Measurements from ENCODE around the gene SPATA31E1. TPM values are rescaled to one million over a fixed set of nuclear protein-coding genes. Genes with fewer than 3 reads are reported as not detected.

SPATA31E1 gene
- total RNA-seq, 1 donor = under 0.01 TPM

GRCh38 chr9:87889065-87889881 lies 6.6 kb downstream of the SPATA31E1 start:
- no peak overlapping the region for H3K4me3 ChIP-seq (ENCODE audit: insufficient read depth, low read length)
- H3K79me2 ChIP-seq (ENCODE audit: insufficient read depth, low read length) = no peaks in the 10 kb centered on the region
- H4K20me1 ChIP-seq (ENCODE audit: insufficient read depth, low read length) = no peaks in the 10 kb centered on the region
- TF ChIP-seq, protein P1, sequence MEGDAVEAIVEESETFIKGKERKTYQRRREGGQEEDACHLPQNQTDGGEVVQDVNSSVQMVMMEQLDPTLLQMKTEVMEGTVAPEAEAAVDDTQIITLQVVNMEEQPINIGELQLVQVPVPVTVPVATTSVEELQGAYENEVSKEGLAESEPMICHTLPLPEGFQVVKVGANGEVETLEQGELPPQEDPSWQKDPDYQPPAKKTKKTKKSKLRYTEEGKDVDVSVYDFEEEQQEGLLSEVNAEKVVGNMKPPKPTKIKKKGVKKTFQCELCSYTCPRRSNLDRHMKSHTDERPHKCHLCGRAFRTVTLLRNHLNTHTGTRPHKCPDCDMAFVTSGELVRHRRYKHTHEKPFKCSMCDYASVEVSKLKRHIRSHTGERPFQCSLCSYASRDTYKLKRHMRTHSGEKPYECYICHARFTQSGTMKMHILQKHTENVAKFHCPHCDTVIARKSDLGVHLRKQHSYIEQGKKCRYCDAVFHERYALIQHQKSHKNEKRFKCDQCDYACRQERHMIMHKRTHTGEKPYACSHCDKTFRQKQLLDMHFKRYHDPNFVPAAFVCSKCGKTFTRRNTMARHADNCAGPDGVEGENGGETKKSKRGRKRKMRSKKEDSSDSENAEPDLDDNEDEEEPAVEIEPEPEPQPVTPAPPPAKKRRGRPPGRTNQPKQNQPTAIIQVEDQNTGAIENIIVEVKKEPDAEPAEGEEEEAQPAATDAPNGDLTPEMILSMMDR (IDR thresholded peaks at IDR 0.05; ENCODE audit: extremely low read depth, low read depth, low read length) = no peak
- H3K9me3 ChIP-seq (ENCODE audit: low read depth, low read length) = no peaks in the 10 kb centered on the region
- H3K4me1 ChIP-seq (ENCODE audit: insufficient read depth, low read length) = no peaks in the 10 kb centered on the region
- no peaks in the 10 kb centered on the region for H3K27me3 ChIP-seq (ENCODE audit: insufficient read depth, low read length)
- no peak for DNase-seq (ENCODE audit: insufficient read length, low spot score, missing footprints)
- H3K27ac ChIP-seq (ENCODE audit: low read depth, low read length) = no peak overlapping the region
- H3K36me3 ChIP-seq (ENCODE audit: insufficient read depth, low read length) = no peaks in the 10 kb centered on the region
- no peak overlapping the region for H3K4me2 ChIP-seq (ENCODE audit: insufficient read depth, low read length)
- no peak overlapping the region for H2AFZ ChIP-seq (ENCODE audit: low read length)

- no peaks in the 10 kb centered on the region for H3K27me3 ChIP-seq (ENCODE audit: insufficient read depth, low read length)
- no peaks in the 10 kb centered on the region for H3K4me1 ChIP-seq (ENCODE audit: insufficient read depth, low read length)
- H3K9me3 ChIP-seq (ENCODE audit: low read depth, low read length) = no peaks in the 10 kb centered on the region
- H2AFZ ChIP-seq (ENCODE audit: low read length) = no peak overlapping the region
- H3K79me2 ChIP-seq (ENCODE audit: insufficient read depth, low read length) = no peaks in the 10 kb centered on the region
- H4K20me1 ChIP-seq (ENCODE audit: insufficient read depth, low read length) = no peaks in the 10 kb centered on the region
- TF ChIP-seq, protein P1 (IDR thresholded peaks at IDR 0.05; ENCODE audit: extremely low read depth, low read depth, low read length) = no peak
- no peak for DNase-seq (ENCODE audit: insufficient read length, low spot score, missing footprints)
- H3K27ac ChIP-seq (ENCODE audit: low read depth, low read length) = no peak overlapping the region
- no peak overlapping the region for H3K4me3 ChIP-seq (ENCODE audit: insufficient read depth, low read length)
- H3K36me3 ChIP-seq (ENCODE audit: insufficient read depth, low read length) = no peaks in the 10 kb centered on the region
- H3K4me2 ChIP-seq (ENCODE audit: insufficient read depth, low read length) = no peak overlapping the region
These were observed 7.2 kb downstream of the SPATA31E1 start for GRCh38 chr9:87889882-87890252.

DNA sequence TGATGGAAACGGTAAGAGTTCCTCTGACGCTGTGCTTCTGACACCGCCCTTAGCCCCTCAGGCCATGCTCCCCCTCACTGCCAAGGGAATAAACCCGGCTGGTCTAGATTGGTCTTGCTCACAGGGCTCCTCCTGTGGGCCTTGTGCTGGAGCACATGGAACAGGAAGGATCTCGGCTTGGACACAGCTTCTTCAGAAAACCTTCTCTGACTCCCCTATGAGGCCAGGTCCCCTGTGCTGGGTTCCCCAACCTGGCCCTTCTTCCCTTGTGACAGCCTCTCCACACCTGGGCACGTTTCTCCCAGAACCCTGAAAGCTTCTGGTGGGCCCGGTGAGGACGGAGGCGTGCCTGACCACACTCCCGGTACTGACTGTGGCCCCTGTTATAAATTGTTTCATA lies 8.2 kb downstream of the SPATA31E1 start:
- H3K4me3 ChIP-seq (ENCODE audit: insufficient read depth, low read length) = no peak overlapping the region
- no peaks in the 10 kb centered on the region for H3K79me2 ChIP-seq (ENCODE audit: insufficient read depth, low read length)
- peak; percentile 79 for DNase-seq (ENCODE audit: insufficient read length, low spot score, missing footprints)
- H3K4me2 ChIP-seq (ENCODE audit: insufficient read depth, low read length) = no peak overlapping the region
- no peak overlapping the region for H3K27ac ChIP-seq (ENCODE audit: low read depth, low read length)
- no peaks in the 10 kb centered on the region for H3K4me1 ChIP-seq (ENCODE audit: insufficient read depth, low read length)
- no peaks in the 10 kb centered on the region for H3K27me3 ChIP-seq (ENCODE audit: insufficient read depth, low read length)
- TF ChIP-seq, protein P1 (IDR thresholded peaks at IDR 0.05; ENCODE audit: extremely low read depth, low read depth, low read length) = no peak
- H3K9me3 ChIP-seq (ENCODE audit: low read depth, low read length) = no peaks in the 10 kb centered on the region
- H3K36me3 ChIP-seq (ENCODE audit: insufficient read depth, low read length) = no peaks in the 10 kb centered on the region
- H2AFZ ChIP-seq (ENCODE audit: low read length) = no peak overlapping the region
- no peaks in the 10 kb centered on the region for H4K20me1 ChIP-seq (ENCODE audit: insufficient read depth, low read length)

DNA sequence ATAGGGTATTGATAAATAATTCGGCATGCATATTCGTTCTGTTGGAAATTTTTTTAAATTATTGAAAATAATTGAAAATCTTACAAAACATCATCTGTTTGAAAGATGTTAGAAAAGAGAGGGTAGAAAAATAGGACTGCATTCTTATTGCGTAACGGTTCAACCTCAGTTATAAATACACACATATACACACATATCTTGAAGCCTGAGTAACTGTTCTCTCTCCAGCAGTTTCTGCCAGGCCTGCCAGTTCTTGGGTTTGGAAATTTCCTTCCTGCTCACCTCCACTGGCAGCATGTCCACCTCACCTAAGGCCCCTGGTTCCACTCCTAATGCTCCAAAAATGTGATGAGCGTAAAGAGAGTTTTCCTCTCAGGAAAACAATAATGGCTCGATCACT lies 9.1 kb downstream of the SPATA31E1 start:
- Histone ChIP-seq H3K36me3 (ENCODE audit: insufficient read depth, low read length) (no peaks in the 10 kb centered on the region), H3K9me3 (ENCODE audit: low read depth, low read length) (no peaks in the 10 kb centered on the region), H3K27me3 (ENCODE audit: insufficient read depth, low read length) (no peaks in the 10 kb centered on the region), H2AFZ (ENCODE audit: low read length) (no peak overlapping the region), H4K20me1 (ENCODE audit: insufficient read depth, low read length) (no peaks in the 10 kb centered on the region), H3K27ac (ENCODE audit: low read depth, low read length) (no peak overlapping the region), H3K79me2 (ENCODE audit: insufficient read depth, low read length) (no peaks in the 10 kb centered on the region), H3K4me1 (ENCODE audit: insufficient read depth, low read length) (no peaks in the 10 kb centered on the region), H3K4me3 (ENCODE audit: insufficient read depth, low read length) (no peak overlapping the region), H3K4me2 (ENCODE audit: insufficient read depth, low read length) (no peak overlapping the region)
- DNase-seq (ENCODE audit: insufficient read length, low spot score, missing footprints) = no peak
- TF ChIP-seq, protein P1 (IDR thresholded peaks at IDR 0.05; ENCODE audit: extremely low read depth, low read depth, low read length) = no peak

Measured in osteoblast (primary cell).